Nephron (organoid): Measurements from ENCODE around the gene IPO9.
A peak's percentile ranks its signal among the peaks of the same experiment; 100 is the strongest.
"Not testable (repeated sequence)": the region's sequence is repeated elsewhere in the genome, so short reads cannot be mapped to it uniquely, and the experiment has no call there.

Experiments
- H3K27ac Mint-ChIP-seq, 3 experiments: 2 replicates each; pipeline ENCODE4 v1.8.0; 2020; ENCODE audit warnings: mixed read lengths in 3 of 3, mild to moderate bottlenecking in 2 of 3, moderate library complexity in 1 of 3
- H3K27me3 Mint-ChIP-seq: 2 replicates; pipeline ENCODE4 v1.8.0; 2021; ENCODE audit warnings: low read depth, mild to moderate bottlenecking, moderate library complexity, mixed read lengths
- H3K36me3 Mint-ChIP-seq: 2 replicates; pipeline ENCODE4 v1.8.0; 2020; ENCODE audit warnings: low read depth, mixed read lengths
- H3K4me1 Mint-ChIP-seq: 2 replicates; pipeline ENCODE4 v1.8.0; 2020; ENCODE audit warnings: mixed read lengths
- H3K4me3 Mint-ChIP-seq, 3 experiments: 2 replicates each; pipeline ENCODE4 v1.8.0; 2020; ENCODE audit warnings: mild to moderate bottlenecking in 3 of 3, mixed read lengths in 3 of 3, moderate library complexity in 2 of 3
- H3K9me3 Mint-ChIP-seq: 2 replicates; pipeline ENCODE4 v1.8.0; 2020; ENCODE audit warnings: mixed read lengths
- TF ChIP-seq, protein P1 (sequence below), 3 experiments: fragments of 200-600 bp; sonication (generic); IDR thresholded peaks; one replicate each; pipeline ENCODE4 v1.5.0; 2021; ENCODE audit warnings: antibody characterized with exemption in 3 of 3; ENCODE audit not compliant: unreplicated experiment in 3 of 3

IPO9 gene

DNA sequence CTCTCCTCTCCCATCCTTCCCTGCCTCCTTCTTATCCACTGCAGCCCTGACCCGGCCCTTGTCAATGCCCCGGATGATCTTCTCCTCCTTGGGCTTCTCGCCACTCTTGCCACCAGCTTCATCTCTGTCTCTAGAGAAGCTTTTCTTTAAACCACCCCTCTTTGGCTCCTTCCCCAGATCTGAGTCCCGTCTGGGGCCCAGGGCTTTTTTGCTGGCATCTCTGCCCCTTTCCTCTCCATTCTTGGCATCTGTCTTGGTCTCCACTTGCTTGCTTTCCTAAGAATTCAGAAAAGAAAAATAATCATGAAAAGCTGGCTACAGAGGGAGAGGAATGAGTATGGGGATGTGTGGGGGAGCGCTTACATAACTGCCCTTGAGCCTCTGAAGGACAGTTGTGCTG lies 71.5 kb downstream of the IPO9 start:
- Mint-ChIP-seq H3K36me3 (peaks cover 12% of the 10 kb centered on the region), H3K9me3 (no peaks in the 10 kb centered on the region), H3K4me1 (peaks cover 22% of the 10 kb centered on the region), H3K27me3 (peaks cover 5% of the 10 kb centered on the region), H3K4me3 (no peak overlapping the region), H3K27ac (no peak overlapping the region)
- TF ChIP-seq, protein P1, sequence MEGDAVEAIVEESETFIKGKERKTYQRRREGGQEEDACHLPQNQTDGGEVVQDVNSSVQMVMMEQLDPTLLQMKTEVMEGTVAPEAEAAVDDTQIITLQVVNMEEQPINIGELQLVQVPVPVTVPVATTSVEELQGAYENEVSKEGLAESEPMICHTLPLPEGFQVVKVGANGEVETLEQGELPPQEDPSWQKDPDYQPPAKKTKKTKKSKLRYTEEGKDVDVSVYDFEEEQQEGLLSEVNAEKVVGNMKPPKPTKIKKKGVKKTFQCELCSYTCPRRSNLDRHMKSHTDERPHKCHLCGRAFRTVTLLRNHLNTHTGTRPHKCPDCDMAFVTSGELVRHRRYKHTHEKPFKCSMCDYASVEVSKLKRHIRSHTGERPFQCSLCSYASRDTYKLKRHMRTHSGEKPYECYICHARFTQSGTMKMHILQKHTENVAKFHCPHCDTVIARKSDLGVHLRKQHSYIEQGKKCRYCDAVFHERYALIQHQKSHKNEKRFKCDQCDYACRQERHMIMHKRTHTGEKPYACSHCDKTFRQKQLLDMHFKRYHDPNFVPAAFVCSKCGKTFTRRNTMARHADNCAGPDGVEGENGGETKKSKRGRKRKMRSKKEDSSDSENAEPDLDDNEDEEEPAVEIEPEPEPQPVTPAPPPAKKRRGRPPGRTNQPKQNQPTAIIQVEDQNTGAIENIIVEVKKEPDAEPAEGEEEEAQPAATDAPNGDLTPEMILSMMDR (IDR thresholded peaks at IDR 0.05; ENCODE audit: unreplicated experiment in 3 of 3): no peak

DNA sequence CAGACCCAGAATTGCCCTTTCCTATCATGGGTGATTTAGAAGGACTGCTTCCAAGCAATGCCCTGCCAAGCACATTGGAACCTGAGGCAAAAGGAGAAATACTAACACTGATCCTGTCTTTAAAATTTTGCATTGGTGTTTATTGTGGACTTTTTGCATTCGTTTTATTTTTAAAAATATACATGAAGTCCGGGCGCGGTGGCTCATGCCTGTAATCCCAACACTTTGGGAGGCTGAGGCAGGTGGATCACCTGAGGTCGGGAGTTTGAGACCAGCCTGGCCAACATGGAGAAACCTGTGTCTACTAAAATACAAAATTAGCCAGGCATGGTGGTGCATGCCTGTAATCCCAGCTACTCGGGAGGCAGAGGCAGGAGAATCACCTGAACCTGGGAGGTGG lies 72.1 kb downstream of the IPO9 start:
- not testable (repeated sequence) for H3K27ac Mint-ChIP-seq, H3K4me3 Mint-ChIP-seq, H3K27me3 Mint-ChIP-seq, H3K9me3 Mint-ChIP-seq
- Mint-ChIP-seq H3K4me1 (peaks cover 20% of the 10 kb centered on the region), H3K36me3 (peaks cover 12% of the 10 kb centered on the region)

DNA sequence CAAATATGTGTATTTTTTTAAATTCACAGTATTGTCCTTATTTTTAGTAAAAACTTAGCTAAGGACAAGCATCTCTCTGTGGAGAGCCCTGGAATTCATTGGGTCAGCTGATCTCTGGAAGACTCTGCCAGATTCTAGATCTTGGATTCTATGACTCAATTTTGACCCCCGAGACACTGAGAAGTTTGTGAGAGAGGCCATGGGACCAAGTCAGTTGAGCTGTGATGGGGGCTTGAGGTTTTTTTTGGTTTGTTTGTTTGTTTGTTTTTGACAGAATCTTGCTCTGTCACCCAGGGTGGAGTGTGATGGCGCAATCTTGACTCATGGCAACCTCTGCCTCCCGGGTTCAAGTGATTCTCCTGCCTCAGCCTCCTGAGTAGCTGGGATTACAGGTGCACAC lies 73.2 kb downstream of the IPO9 start:
- H3K9me3 Mint-ChIP-seq: no peaks in the 10 kb centered on the region
- peak overlapping the region in 2 of 3 experiments; percentile 61 to 96 for H3K27ac Mint-ChIP-seq
- H3K36me3 Mint-ChIP-seq: peaks cover 12% of the 10 kb centered on the region
- no peak overlapping the region for H3K4me3 Mint-ChIP-seq
- peaks cover 6% of the 10 kb centered on the region for H3K27me3 Mint-ChIP-seq
- TF ChIP-seq, protein P1 (IDR thresholded peaks at IDR 0.05; ENCODE audit: unreplicated experiment in 3 of 3): no peak
- peaks cover 24% of the 10 kb centered on the region for H3K4me1 Mint-ChIP-seq

DNA sequence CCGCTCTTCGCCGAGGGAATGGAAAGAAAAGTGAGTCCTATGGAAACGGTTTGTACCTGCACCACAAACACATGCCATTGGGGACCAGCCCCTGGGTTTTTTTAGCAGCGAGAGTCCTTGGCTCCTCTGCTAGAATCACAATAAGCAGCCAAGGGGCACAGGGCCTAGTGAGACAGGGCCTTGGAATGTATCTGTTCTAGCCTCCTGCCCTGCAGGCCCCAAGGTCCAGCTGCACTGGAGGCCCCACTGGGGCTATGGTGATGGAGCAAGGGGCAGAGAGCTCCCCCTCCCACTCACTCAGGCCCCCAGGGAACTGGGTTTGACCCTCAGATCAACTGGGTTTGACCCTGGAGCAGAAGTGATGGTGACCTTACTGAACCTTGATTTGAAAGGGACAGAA lies 74.2 kb downstream of the IPO9 start:
- Mint-ChIP-seq H3K27ac (peak overlapping the region in 2 of 3 experiments; percentile 45 to 96), H3K9me3 (no peaks in the 10 kb centered on the region), H3K4me1 (peaks cover 29% of the 10 kb centered on the region), H3K27me3 (peaks cover 8% of the 10 kb centered on the region), H3K36me3 (peaks cover 12% of the 10 kb centered on the region), H3K4me3 (no peak overlapping the region)
- TF ChIP-seq, protein P1 (IDR thresholded peaks at IDR 0.05; ENCODE audit: unreplicated experiment in 3 of 3): no peak

DNA sequence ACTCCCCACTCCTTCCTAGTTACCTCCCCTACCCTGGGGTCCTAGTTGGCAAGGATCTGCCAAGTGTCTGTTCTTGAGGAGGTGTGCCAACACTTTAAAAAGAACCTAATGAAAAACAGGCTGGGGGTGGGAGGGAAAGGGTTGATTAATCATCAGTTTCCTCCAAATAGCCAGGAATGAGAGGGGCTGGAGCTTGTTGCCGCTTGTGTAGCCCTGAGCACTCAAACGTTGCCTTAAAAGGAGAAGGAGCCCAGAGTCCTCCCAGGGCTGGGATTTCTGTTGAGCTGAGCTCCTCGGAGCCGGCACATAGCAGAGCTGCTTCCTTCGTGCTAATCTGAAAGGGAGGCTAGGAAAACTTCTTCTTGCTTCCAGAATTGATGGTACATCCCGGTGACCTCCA lies 75.6 kb downstream of the IPO9 start:
- Mint-ChIP-seq H3K9me3 (no peaks in the 10 kb centered on the region), H3K36me3 (peaks cover 8% of the 10 kb centered on the region), H3K27ac (peak overlapping the region; percentile 72 to 96 (median 96)), H3K4me1 (peaks cover 32% of the 10 kb centered on the region), H3K4me3 (no peak overlapping the region), H3K27me3 (peaks cover 10% of the 10 kb centered on the region)
- TF ChIP-seq, protein P1 (IDR thresholded peaks at IDR 0.05; ENCODE audit: unreplicated experiment in 3 of 3): no peak

DNA sequence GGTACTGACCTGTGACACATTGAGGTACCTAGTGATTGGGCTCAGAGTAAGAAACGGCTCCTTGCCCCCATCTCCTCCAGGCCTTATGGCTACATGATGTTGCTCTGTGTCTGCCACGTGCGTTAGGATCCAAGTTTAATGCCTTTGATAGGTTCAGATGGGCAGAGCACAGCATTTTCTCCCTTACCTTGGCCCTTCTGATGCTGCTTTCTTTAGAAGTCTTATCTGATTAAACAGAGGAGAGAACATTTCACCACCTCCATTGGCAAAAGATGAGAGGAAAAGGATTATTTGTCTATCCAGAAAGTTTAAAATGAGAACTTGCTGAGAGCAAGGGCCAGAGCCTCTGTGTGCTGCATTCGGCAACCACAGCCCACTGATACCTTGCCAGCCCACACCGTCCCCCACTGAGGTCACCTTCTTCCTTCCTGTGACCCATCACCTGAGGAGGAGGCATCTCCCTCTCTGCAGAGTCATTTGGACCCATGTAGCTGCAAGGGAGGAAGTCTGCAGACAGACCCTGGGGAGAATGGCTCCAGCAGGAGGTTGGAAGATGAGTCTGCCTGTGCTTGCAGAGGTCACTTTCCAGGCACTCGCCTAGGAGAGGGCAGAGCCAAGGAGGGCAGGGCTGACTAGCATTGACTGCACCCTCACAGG lies 76.4 kb downstream of the IPO9 start:
- Mint-ChIP-seq H3K9me3 (no peaks in the 10 kb centered on the region), H3K36me3 (peaks cover 4% of the 10 kb centered on the region), H3K27me3 (peaks cover 10% of the 10 kb centered on the region), H3K27ac (peak overlapping the region; percentile 75 to 96 (median 96)), H3K4me3 (no peak overlapping the region), H3K4me1 (peaks cover 32% of the 10 kb centered on the region)
- TF ChIP-seq, protein P1 (IDR thresholded peaks at IDR 0.05; ENCODE audit: unreplicated experiment in 3 of 3): no peak
